CD14-positive monocyte (primary cell): ENCODE data around the gene POU2AF3. TPM values are rescaled to one million over a fixed set of nuclear protein-coding genes. Genes with fewer than 3 reads are reported as not detected.

Source experiments
- DNase-seq, 3 donors: peaks; one replicate each; pipeline ENCODE4 v3.0.0-alpha.2; 2011 to 2022
- H2AFZ ChIP-seq: 2 replicates; pipeline ENCODE4 v1.6.0; 2012; ENCODE audit warnings: mild to moderate bottlenecking, low read depth, low read length, inconsistent platforms; ENCODE audit not compliant: insufficient read depth, poor library complexity, severe bottlenecking
- H3K27ac ChIP-seq, 2 donors: 1 replicate in 1 of 2; 2 replicates in 1 of 2; pipeline ENCODE4 v1.5.1; 2012 to 2013; ENCODE audit warnings: low read length in 2 of 2, control low read depth in 1 of 2, inconsistent platforms in 1 of 2, low read depth in 1 of 2, mild to moderate bottlenecking in 1 of 2
- H3K27me3 ChIP-seq, 2 donors: one replicate each; pipeline versions ENCODE4 v1.6.0 to v1.6.1; 2011 to 2013; ENCODE audit warnings: low read length in 2 of 2; ENCODE audit not compliant: control insufficient read depth in 2 of 2, insufficient read depth in 2 of 2
- H3K36me3 ChIP-seq, 2 donors: replicated peaks in 1 of 2; 1 replicate in 1 of 2; 2 replicates in 1 of 2; pipeline versions ENCODE4 v1.5.1 to v1.6.1; 2012 to 2013; ENCODE audit warnings: low read length in 2 of 2, control low read depth in 1 of 2, inconsistent platforms in 1 of 2, mild to moderate bottlenecking in 1 of 2; ENCODE audit not compliant: insufficient read depth in 2 of 2, control insufficient read depth in 1 of 2
- H3K4me1 ChIP-seq, 2 donors: 1 replicate in 1 of 2; 2 replicates in 1 of 2; pipeline versions ENCODE4 v1.5.1 to v1.6.1; 2012 to 2013; ENCODE audit warnings: low read length in 2 of 2, control low read depth in 1 of 2, inconsistent platforms in 1 of 2, mild to moderate bottlenecking in 1 of 2, moderate library complexity in 1 of 2; ENCODE audit not compliant: insufficient read depth in 2 of 2, control insufficient read depth in 1 of 2
- H3K4me2 ChIP-seq: replicated peaks from 2 replicates; pipeline ENCODE3; 2012; ENCODE audit warnings: low read length, moderate library complexity, mild to moderate bottlenecking; ENCODE audit not compliant: poor library complexity, severe bottlenecking; ENCODE audit errors: extremely low read depth
- H3K4me3 ChIP-seq, 3 experiments: fragments of 200-600 bp in 1 of 3; sonication (generic) in 1 of 3; replicated peaks in 1 of 3; 1 replicate in 2 of 3; 2 replicates in 1 of 3; pipeline ENCODE4 v1.5.1; 2011 to 2013; ENCODE audit warnings: low read length in 3 of 3, mild to moderate bottlenecking in 3 of 3, control low read depth in 2 of 3, low read depth in 2 of 3, inconsistent platforms in 1 of 3, moderate library complexity in 1 of 3
- H3K79me2 ChIP-seq: 2 replicates; pipeline ENCODE4 v1.6.0; 2012; ENCODE audit warnings: mild to moderate bottlenecking, control low read depth, inconsistent platforms, low read length, moderate library complexity; ENCODE audit not compliant: insufficient read depth
- H3K9ac ChIP-seq: 2 replicates; pipeline ENCODE4 v1.6.0; 2017; ENCODE audit warnings: low read length, mild to moderate bottlenecking; ENCODE audit not compliant: insufficient read depth, poor library complexity, severe bottlenecking
- H3K9me3 ChIP-seq, 2 donors: replicated peaks in 1 of 2; 1 replicate in 1 of 2; 2 replicates in 1 of 2; pipeline versions ENCODE4 v1.5.1 to v1.6.1; 2012 to 2013; ENCODE audit warnings: low read length in 2 of 2, control low read depth in 1 of 2; ENCODE audit not compliant: control insufficient read depth in 1 of 2, insufficient read depth in 1 of 2
- H4K20me1 ChIP-seq: 2 replicates; pipeline ENCODE4 v1.6.0; 2012; ENCODE audit warnings: mild to moderate bottlenecking, low read length, control low read depth, moderate library complexity; ENCODE audit not compliant: insufficient read depth
- H3K27ac Mint-ChIP-seq, 7 donors: one replicate each; pipeline ENCODE4 v1.8.0; 2020; ENCODE audit warnings: mild to moderate bottlenecking in 7 of 7, mixed read lengths in 7 of 7, moderate library complexity in 6 of 7, inconsistent platforms in 2 of 7
- H3K27me3 Mint-ChIP-seq, 3 donors: one replicate each; pipeline ENCODE4 v1.8.0; 2021 to 2022; ENCODE audit warnings: low read depth in 3 of 3, mild to moderate bottlenecking in 3 of 3, mixed read lengths in 3 of 3, moderate library complexity in 3 of 3, inconsistent platforms in 1 of 3
- H3K36me3 Mint-ChIP-seq, 2 donors: one replicate each; pipeline ENCODE4 v1.8.0; 2020; ENCODE audit warnings: mixed read lengths in 2 of 2, inconsistent platforms in 1 of 2, mild to moderate bottlenecking in 1 of 2
- H3K4me1 Mint-ChIP-seq: one replicate; pipeline ENCODE4 v1.8.0; 2020; ENCODE audit warnings: mild to moderate bottlenecking, mixed read lengths
- H3K4me3 Mint-ChIP-seq, 2 donors: one replicate each; pipeline ENCODE4 v1.8.0; 2020; ENCODE audit warnings: mild to moderate bottlenecking in 2 of 2, mixed read lengths in 2 of 2, moderate library complexity in 1 of 2
- H3K9me3 Mint-ChIP-seq, 7 donors: one replicate each; pipeline ENCODE4 v1.8.0; 2020 to 2022; ENCODE audit warnings: mixed read lengths in 7 of 7, mild to moderate bottlenecking in 6 of 7, moderate library complexity in 6 of 7, inconsistent platforms in 2 of 7
- WGBS: methylation state at CpG from one replicate; pipeline ENCODE4 v1.1.5; 2013; ENCODE audit warnings: missing lambda C conversion rate; ENCODE audit not compliant: insufficient coverage; 5-methylcytosine and 5-hydroxymethylcytosine counted together
- intact Hi-C, 2 donors: fragments of 100-400 bp; cut with micrococcal nuclease; formaldehyde crosslinking; loops; one replicate each; pipeline versions ENCODE4 v1.15.0 to v1.15.1; 2023
- polyA plus RNA-seq, 3 donors: library from polyadenylated mRNA; depleted of rRNA in 1 of 3; unstranded in 2 of 3; stranded (reverse) in 1 of 3; fragments of 300-500 nt in 2 of 3; fragments of >200 nt in 1 of 3; fragmentation: Illumina TruSeq in 2 of 3; gene quantifications; 1 replicate in 2 of 3; 2 replicates in 1 of 3; pipeline ENCODE4 v1.2.3, GENCODE V29; 2012 to 2021
- TF ChIP-seq, protein P1 (sequence below): fragments of 200-600 bp; IDR thresholded peaks from one replicate; pipeline ENCODE4 v1.8.0; 2022; ENCODE audit warnings: antibody characterized with exemption, mild to moderate bottlenecking

POU2AF3 gene
- polyA plus RNA-seq, 3 donors = not detected

DNA sequence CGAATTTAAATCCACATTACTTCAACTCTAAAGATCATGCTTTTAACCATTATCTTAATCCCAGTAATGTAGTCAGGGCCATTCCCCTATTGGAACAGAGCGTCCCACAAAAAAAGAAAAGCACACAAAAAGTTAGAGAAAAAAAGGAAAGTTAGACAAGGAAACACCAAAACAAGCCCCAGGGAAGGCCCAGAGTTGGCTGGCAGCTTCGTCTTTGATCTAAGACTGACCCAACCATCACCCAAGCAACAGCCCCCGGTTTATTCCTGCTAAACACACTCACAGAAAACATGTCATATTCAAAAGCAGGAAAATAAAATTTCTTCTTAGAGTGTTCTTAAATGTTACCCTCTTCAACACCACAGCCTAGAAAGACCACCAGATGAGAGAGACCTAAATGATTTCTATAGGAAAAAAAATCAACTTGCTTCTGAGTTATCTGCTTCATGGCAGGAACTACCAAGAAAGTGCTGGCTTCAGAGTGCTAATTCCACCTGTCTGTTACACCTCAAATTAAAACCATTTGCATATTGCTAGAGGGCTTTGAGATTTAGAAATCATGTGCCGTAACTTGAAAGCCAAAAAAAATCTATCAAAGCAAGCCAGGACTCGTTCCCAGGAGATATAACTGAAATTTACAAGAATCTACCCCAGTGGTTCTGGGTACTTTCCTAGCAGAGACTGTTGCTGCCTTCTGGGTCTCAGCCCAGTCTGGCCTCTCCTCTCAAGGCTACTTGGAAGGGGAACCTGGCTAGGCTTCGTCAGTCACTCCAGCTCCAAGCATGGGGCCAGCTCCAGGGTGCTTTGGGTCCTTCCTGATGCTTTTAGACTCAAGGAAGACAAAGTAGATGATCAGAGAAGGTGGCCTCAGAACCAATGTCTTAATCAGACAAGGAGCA, 31.2 kb downstream of the POU2AF3 start:
- TF ChIP-seq, protein P1, sequence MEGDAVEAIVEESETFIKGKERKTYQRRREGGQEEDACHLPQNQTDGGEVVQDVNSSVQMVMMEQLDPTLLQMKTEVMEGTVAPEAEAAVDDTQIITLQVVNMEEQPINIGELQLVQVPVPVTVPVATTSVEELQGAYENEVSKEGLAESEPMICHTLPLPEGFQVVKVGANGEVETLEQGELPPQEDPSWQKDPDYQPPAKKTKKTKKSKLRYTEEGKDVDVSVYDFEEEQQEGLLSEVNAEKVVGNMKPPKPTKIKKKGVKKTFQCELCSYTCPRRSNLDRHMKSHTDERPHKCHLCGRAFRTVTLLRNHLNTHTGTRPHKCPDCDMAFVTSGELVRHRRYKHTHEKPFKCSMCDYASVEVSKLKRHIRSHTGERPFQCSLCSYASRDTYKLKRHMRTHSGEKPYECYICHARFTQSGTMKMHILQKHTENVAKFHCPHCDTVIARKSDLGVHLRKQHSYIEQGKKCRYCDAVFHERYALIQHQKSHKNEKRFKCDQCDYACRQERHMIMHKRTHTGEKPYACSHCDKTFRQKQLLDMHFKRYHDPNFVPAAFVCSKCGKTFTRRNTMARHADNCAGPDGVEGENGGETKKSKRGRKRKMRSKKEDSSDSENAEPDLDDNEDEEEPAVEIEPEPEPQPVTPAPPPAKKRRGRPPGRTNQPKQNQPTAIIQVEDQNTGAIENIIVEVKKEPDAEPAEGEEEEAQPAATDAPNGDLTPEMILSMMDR = no peak
- WGBS = 85% methylated on average over 4 of the region's 7 CpGs
- no peak for DNase-seq
- Histone ChIP-seq H3K4me3 (no peak overlapping the region), H4K20me1 (no peaks in the 10 kb centered on the region), H3K27me3 (no peaks in the 10 kb centered on the region), H3K36me3 (no peaks in the 10 kb centered on the region), H3K9ac (no peak overlapping the region), H3K4me1 (no peaks in the 10 kb centered on the region), H3K4me2 (no peak overlapping the region), H3K9me3 (no peaks in the 10 kb centered on the region), H3K79me2 (no peaks in the 10 kb centered on the region), H3K27ac (no peak overlapping the region), H2AFZ (no peak overlapping the region)
- Mint-ChIP-seq H3K4me3 (no peak overlapping the region), H3K4me1 (no peaks in the 10 kb centered on the region), H3K36me3 (no peaks in the 10 kb centered on the region), H3K27me3 (peaks cover 0 to 2% (median 0%) of the 10 kb centered on the region in 3 donors), H3K27ac (no peak overlapping the region), H3K9me3 (peaks cover 0 to 2% (median 0%) of the 10 kb centered on the region in 7 donors)
- intact Hi-C loops = no loop called here

DNA sequence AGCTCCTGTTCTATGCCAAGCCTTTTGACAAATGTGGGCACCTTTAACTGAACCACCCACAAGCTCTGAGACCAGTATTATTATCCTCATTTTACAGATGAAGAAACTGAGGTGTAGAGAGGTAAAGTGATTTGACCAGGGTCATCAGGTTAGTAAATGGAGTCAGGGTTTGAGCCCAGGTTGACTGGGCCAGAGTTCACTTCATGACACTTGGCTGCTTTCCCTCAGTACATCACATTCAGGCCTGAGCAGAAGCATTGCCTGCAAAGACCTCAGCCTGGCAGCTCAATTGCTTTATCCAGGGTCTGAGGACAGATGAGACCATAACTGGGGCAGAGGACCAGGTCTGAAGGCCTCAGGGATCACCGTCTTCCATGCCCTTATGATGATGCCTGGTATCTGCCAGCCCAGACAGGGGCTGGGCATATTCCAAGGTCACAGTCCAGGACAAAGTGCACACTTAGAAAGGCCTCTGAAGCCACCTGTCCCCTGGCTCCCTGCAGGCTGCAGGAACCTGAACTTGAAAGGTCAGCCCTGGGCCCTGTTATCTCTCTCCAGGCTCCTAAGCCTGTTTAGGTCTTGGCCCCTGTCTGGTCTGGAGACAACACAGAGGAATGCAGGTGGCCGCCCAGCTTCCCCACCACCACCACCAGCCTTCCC, 32.0 kb downstream of the POU2AF3 start:
- no peak for DNase-seq
- no peak overlapping the region for H3K27ac ChIP-seq
- H3K4me1 ChIP-seq = no peaks in the 10 kb centered on the region
- peaks cover 0 to 2% (median 0%) of the 10 kb centered on the region in 3 donors for H3K27me3 Mint-ChIP-seq
- intact Hi-C loops = no loop called here
- WGBS = 89% methylated on average over 1 of the region's 2 CpGs
- no peak overlapping the region for H2AFZ ChIP-seq
- no peaks in the 10 kb centered on the region for H3K36me3 ChIP-seq
- H3K9me3 Mint-ChIP-seq = peaks cover 0 to 2% (median 0%) of the 10 kb centered on the region in 7 donors
- TF ChIP-seq, protein P1 = no peak
- no peaks in the 10 kb centered on the region for H4K20me1 ChIP-seq
- H3K4me2 ChIP-seq = no peak overlapping the region
- H3K4me3 ChIP-seq = no peak overlapping the region
- H3K79me2 ChIP-seq = no peaks in the 10 kb centered on the region
- H3K9me3 ChIP-seq = no peaks in the 10 kb centered on the region
- H3K9ac ChIP-seq = no peak overlapping the region
- H3K36me3 Mint-ChIP-seq = no peaks in the 10 kb centered on the region
- no peaks in the 10 kb centered on the region for H3K27me3 ChIP-seq
- H3K27ac Mint-ChIP-seq = no peak overlapping the region
- H3K4me3 Mint-ChIP-seq = no peak overlapping the region
- H3K4me1 Mint-ChIP-seq = no peaks in the 10 kb centered on the region
